ENCODE measurements around the gene MISP3. TPM values are rescaled to one million over a fixed set of nuclear protein-coding genes. Genes with fewer than 3 reads are reported as not detected.

Gene MISP3
- total RNA-seq, 1 donor from 2014 or later, result not detected

DNA sequence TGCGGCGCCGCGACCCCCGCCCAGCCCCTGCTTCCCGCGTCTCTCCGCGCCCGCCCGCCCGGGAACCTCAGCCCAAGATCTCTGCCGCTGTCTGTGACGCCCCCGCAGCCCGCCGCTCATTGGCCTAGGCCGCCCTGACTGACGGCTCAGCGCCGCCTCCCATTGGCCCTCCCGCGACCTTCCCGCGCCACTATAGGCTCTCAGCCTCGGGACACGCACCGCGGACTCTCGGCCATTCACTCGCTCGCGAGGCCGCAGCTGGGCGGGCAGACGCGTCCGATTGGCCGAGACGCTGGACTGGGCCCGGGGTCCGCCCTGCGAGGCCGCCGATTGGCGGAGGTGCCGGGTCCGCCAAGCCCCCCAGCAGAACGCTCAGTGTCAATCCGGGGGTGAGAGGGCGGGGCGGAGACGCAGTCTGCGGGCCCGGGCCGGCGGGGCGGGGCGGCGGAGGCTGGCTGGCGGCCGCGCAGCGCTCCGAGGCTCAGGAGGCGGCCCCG lies 45.1 kb downstream of the MISP3 start, which contains the start of gene PRKACA:
TSS of gene PRKACA (minus strand) at position 95 of the 497 bp plus-strand sequence. CDS start 215 bp downstream, outside the sequence.
- Histone ChIP-seq H3K27me3 (ENCODE audit: control insufficient read depth in 3 of 3, insufficient read depth in 3 of 3, low read length in 3 of 3) (no peaks in the 10 kb centered on the region), H3K36me3 (ENCODE audit: control insufficient read depth in 3 of 3, insufficient read depth in 3 of 3, low read length in 3 of 3) (no peaks in the 10 kb centered on the region), H3K4me1 (ENCODE audit: control insufficient read depth in 3 of 3, insufficient read depth in 3 of 3, low read length in 3 of 3) (peaks cover 60 to 67% (median 61%) of the 10 kb centered on the region in 3 donors), H3K27ac (ENCODE audit: low read depth, low read length) (peak within 1 kb of the TSS; percentile 95), H3K9me3 (ENCODE audit: control insufficient read depth in 3 of 3, low read length in 3 of 3) (no peaks in the 10 kb centered on the region), H3K9ac (ENCODE audit: low read depth in 1 of 3, low read length in 3 of 3) (peak within 1 kb of the TSS; percentile 94 to 95 (median 94)), H3K4me3 (ENCODE audit: low read length in 3 of 3) (peak within 1 kb of the TSS; percentile 79 to 89 (median 87))

- H3K27me3 ChIP-seq (ENCODE audit: control insufficient read depth in 3 of 3, insufficient read depth in 3 of 3, low read length in 3 of 3), result no peaks in the 10 kb centered on the region
- peak overlapping the region; percentile 74 to 87 (median 87) for H3K4me3 ChIP-seq (ENCODE audit: low read length in 3 of 3)
- peak overlapping the region; percentile 94 for H3K27ac ChIP-seq (ENCODE audit: low read depth, low read length)
- H3K36me3 ChIP-seq (ENCODE audit: control insufficient read depth in 3 of 3, insufficient read depth in 3 of 3, low read length in 3 of 3), result no peaks in the 10 kb centered on the region
- H3K9ac ChIP-seq (ENCODE audit: low read depth in 1 of 3, low read length in 3 of 3), result peak overlapping the region; percentile 76 to 94 (median 94)
- no peaks in the 10 kb centered on the region for H3K9me3 ChIP-seq (ENCODE audit: control insufficient read depth in 3 of 3, low read length in 3 of 3)
- H3K4me1 ChIP-seq (ENCODE audit: control insufficient read depth in 3 of 3, insufficient read depth in 3 of 3, low read length in 3 of 3), result peaks cover 53 to 60% (median 54%) of the 10 kb centered on the region in 3 donors
Observed at GRCh38 chr19:14118165-14119051, 45.8 kb downstream of the MISP3 start.

DNA sequence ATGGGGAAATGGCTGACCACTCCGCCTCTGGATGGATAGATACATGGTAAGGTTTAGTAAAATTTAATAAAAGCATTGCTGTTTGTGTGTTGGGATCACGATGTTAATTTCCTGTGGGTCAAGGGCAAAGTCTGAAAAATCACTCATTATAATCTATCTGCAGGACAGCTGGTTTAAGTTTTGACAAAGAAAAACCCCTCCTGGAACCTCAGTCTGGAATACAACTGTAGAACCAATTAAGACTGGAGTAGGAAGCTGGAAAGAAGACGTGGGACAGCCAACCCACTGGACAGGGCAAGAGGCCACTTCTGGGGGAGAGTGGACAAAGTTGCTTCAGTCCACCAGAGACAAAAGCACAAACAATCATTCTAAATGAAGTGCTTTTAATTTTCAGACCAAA lies 46.6 kb downstream of the MISP3 start:
- H3K36me3 ChIP-seq (ENCODE audit: control insufficient read depth in 3 of 3, insufficient read depth in 3 of 3, low read length in 3 of 3), result no peaks in the 10 kb centered on the region
- H3K4me3 ChIP-seq (ENCODE audit: low read length in 3 of 3), result peak overlapping the region; percentile 74 to 87 (median 87)
- H3K9me3 ChIP-seq (ENCODE audit: control insufficient read depth in 3 of 3, low read length in 3 of 3), result no peaks in the 10 kb centered on the region
- H3K4me1 ChIP-seq (ENCODE audit: control insufficient read depth in 3 of 3, insufficient read depth in 3 of 3, low read length in 3 of 3), result peaks cover 46 to 53% (median 47%) of the 10 kb centered on the region in 3 donors
- peak overlapping the region; percentile 76 to 94 (median 94) for H3K9ac ChIP-seq (ENCODE audit: low read depth in 1 of 3, low read length in 3 of 3)
- H3K27me3 ChIP-seq (ENCODE audit: control insufficient read depth in 3 of 3, insufficient read depth in 3 of 3, low read length in 3 of 3), result no peaks in the 10 kb centered on the region
- H3K27ac ChIP-seq (ENCODE audit: low read depth, low read length), result peak overlapping the region; percentile 94

- Histone ChIP-seq H3K9me3 (ENCODE audit: control insufficient read depth in 3 of 3, low read length in 3 of 3) (no peaks in the 10 kb centered on the region), H3K27me3 (ENCODE audit: control insufficient read depth in 3 of 3, insufficient read depth in 3 of 3, low read length in 3 of 3) (no peaks in the 10 kb centered on the region), H3K4me3 (ENCODE audit: low read length in 3 of 3) (peak overlapping the region in 1 of 3 donors; percentile 45), H3K27ac (ENCODE audit: low read depth, low read length) (peak overlapping the region; percentile 94), H3K4me1 (ENCODE audit: control insufficient read depth in 3 of 3, insufficient read depth in 3 of 3, low read length in 3 of 3) (peaks cover 39 to 46% (median 40%) of the 10 kb centered on the region in 3 donors), H3K9ac (ENCODE audit: low read depth in 1 of 3, low read length in 3 of 3) (peak overlapping the region; percentile 63 to 94 (median 76)), H3K36me3 (ENCODE audit: control insufficient read depth in 3 of 3, insufficient read depth in 3 of 3, low read length in 3 of 3) (no peaks in the 10 kb centered on the region)
Observed at GRCh38 chr19:14119644-14120496, 47.3 kb downstream of the MISP3 start.

GRCh38 chr19:14120497-14120780 lies 47.9 kb downstream of the MISP3 start:
- H3K27me3 ChIP-seq (ENCODE audit: control insufficient read depth in 3 of 3, insufficient read depth in 3 of 3, low read length in 3 of 3), result no peaks in the 10 kb centered on the region
- no peak overlapping the region for H3K4me3 ChIP-seq (ENCODE audit: low read length in 3 of 3)
- no peaks in the 10 kb centered on the region for H3K9me3 ChIP-seq (ENCODE audit: control insufficient read depth in 3 of 3, low read length in 3 of 3)
- H3K36me3 ChIP-seq (ENCODE audit: control insufficient read depth in 3 of 3, insufficient read depth in 3 of 3, low read length in 3 of 3), result no peaks in the 10 kb centered on the region
- H3K4me1 ChIP-seq (ENCODE audit: control insufficient read depth in 3 of 3, insufficient read depth in 3 of 3, low read length in 3 of 3), result peaks cover 33 to 42% (median 38%) of the 10 kb centered on the region in 3 donors
- peak overlapping the region in 2 of 3 donors; percentile 7 to 33 for H3K9ac ChIP-seq (ENCODE audit: low read depth in 1 of 3, low read length in 3 of 3)
- peak overlapping the region; percentile 94 for H3K27ac ChIP-seq (ENCODE audit: low read depth, low read length)

GRCh38 chr19:14122924-14123323 lies 50.3 kb downstream of the MISP3 start:
- Histone ChIP-seq H3K9me3 (ENCODE audit: control insufficient read depth in 3 of 3, low read length in 3 of 3) (no peaks in the 10 kb centered on the region), H3K27me3 (ENCODE audit: control insufficient read depth in 3 of 3, insufficient read depth in 3 of 3, low read length in 3 of 3) (no peaks in the 10 kb centered on the region), H3K36me3 (ENCODE audit: control insufficient read depth in 3 of 3, insufficient read depth in 3 of 3, low read length in 3 of 3) (no peaks in the 10 kb centered on the region), H3K4me3 (ENCODE audit: low read length in 3 of 3) (no peak overlapping the region), H3K9ac (ENCODE audit: low read depth in 1 of 3, low read length in 3 of 3) (peak overlapping the region in 1 of 3 donors; percentile 25), H3K27ac (ENCODE audit: low read depth, low read length) (no peak overlapping the region), H3K4me1 (ENCODE audit: control insufficient read depth in 3 of 3, insufficient read depth in 3 of 3, low read length in 3 of 3) (peaks cover 30 to 38% (median 38%) of the 10 kb centered on the region in 3 donors)

Other genes starting within 250 kb of the MISP3 start
- not detected for gene NANOS3, start 195.7 kb upstream of the MISP3 start, total RNA-seq
- 1.6 TPM for gene BRME1, start 166.7 kb upstream of the MISP3 start, total RNA-seq
- gene CC2D1A, start 166.6 kb upstream of the MISP3 start, total RNA-seq, result 2.1 TPM
- gene PODNL1, start 134.4 kb upstream of the MISP3 start, total RNA-seq, result not detected
- 6.3 TPM for gene DCAF15, start 120.3 kb upstream of the MISP3 start, total RNA-seq
- gene RFX1, start 66.5 kb upstream of the MISP3 start, total RNA-seq, result 4.7 TPM
- gene RLN3, start 44.6 kb upstream of the MISP3 start, total RNA-seq, result not detected
- gene IL27RA, start 41.0 kb upstream of the MISP3 start, total RNA-seq, result 2.6 TPM
- gene PALM3, start 10.7 kb upstream of the MISP3 start, total RNA-seq, result not detected
- gene C19orf67, start 13.0 kb downstream of the MISP3 start, total RNA-seq, result not detected
- gene SAMD1, start 18.0 kb downstream of the MISP3 start, total RNA-seq, result 12.5 TPM
- 137 TPM for gene PRKACA, start 45.0 kb downstream of the MISP3 start, total RNA-seq
- gene ASF1B, start 63.8 kb downstream of the MISP3 start, total RNA-seq, result 3.7 TPM
- 12.0 TPM for gene ADGRL1, start 133.4 kb downstream of the MISP3 start, total RNA-seq

Data from skeletal muscle tissue (tissue), 4 donors.